Measurements from ENCODE around the gene CD81. TPM values are rescaled to one million over a fixed set of nuclear protein-coding genes. Genes with fewer than 3 reads are reported as not detected.

The CD81 gene
- total and polyA plus RNA-seq, 2 experiments from 2014 or later = 88.6 to 290 TPM

DNA sequence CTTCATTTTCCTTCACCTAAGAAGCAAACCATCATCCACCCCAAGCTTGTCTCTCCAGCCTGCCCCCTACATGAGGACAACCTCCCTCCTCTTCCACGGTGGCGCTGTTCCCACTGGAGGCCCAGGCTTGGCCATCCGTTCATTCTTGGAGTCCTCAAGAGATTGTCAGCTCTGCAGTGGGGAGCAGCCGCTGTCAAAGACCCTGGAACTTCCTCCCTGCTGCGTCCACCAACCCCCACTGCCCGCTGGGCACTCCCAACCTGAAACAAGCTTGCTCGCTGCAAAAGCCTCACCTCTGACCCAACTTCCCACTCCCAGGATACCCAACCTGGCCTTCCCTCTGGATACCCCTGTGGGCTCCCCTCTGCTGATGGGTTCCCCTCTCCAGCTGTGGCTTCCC lies 10.4 kb upstream of the CD81 start:
- H3K27ac ChIP-seq (ENCODE audit: low read depth) = no peak overlapping the region
- Mint-ChIP-seq H3K9me3 (no peaks in the 10 kb centered on the region; the same call in 1 of the 3 replicates), H3K27me3 (ENCODE audit: insufficient read depth, low read depth, poor library complexity) (peaks cover 9% of the 10 kb centered on the region), H3K27ac (no peak overlapping the region), H3K4me1 (no peaks in the 10 kb centered on the region), H3K36me3 (ENCODE audit: low read depth) (no peaks in the 10 kb centered on the region; the same call in 2 of the 3 replicates), H3K4me3 (no peak overlapping the region)
- H2AFZ ChIP-seq = no peak overlapping the region
- H3K36me3 ChIP-seq (ENCODE audit: insufficient read depth) = no peaks in the 10 kb centered on the region
- H3F3A ChIP-seq (replicated peaks; ENCODE audit: low read depth) = no peaks in the 10 kb centered on the region
- no peak overlapping the region for H3K4me3 ChIP-seq
- DNase-seq (ENCODE audit: low spot score) (no peak), ATAC-seq (no peak)
- H3K27me3 ChIP-seq (ENCODE audit: insufficient read depth) = no peaks in the 10 kb centered on the region
- no peaks in the 10 kb centered on the region for H4K20me1 ChIP-seq (replicated peaks; ENCODE audit: insufficient read depth)
- no peak overlapping the region for H3K4me2 ChIP-seq
- no peaks in the 10 kb centered on the region for H3K4me1 ChIP-seq (ENCODE audit: insufficient read depth)
- TF ChIP-seq STAT1 (IDR thresholded peaks at IDR 0.05; ENCODE audit: unreplicated experiment) (no peak), NANOG (IDR thresholded peaks at IDR 0.05; ENCODE audit: borderline replicate concordance) (no peak), ZNF114 (CRISPR knock-in tag; IDR thresholded peaks at IDR 0.05) (no peak), CREB1 (CRISPR knock-in tag; IDR thresholded peaks at IDR 0.05; ENCODE audit: low read depth) (no peak), EZH2phosphoT487 (IDR thresholded peaks at IDR 0.05; ENCODE audit: unreplicated experiment) (no peak), POLR2AphosphoS5 (IDR thresholded peaks at IDR 0.05; ENCODE audit: low read depth) (no peak)
- TF ChIP-seq, protein P1, sequence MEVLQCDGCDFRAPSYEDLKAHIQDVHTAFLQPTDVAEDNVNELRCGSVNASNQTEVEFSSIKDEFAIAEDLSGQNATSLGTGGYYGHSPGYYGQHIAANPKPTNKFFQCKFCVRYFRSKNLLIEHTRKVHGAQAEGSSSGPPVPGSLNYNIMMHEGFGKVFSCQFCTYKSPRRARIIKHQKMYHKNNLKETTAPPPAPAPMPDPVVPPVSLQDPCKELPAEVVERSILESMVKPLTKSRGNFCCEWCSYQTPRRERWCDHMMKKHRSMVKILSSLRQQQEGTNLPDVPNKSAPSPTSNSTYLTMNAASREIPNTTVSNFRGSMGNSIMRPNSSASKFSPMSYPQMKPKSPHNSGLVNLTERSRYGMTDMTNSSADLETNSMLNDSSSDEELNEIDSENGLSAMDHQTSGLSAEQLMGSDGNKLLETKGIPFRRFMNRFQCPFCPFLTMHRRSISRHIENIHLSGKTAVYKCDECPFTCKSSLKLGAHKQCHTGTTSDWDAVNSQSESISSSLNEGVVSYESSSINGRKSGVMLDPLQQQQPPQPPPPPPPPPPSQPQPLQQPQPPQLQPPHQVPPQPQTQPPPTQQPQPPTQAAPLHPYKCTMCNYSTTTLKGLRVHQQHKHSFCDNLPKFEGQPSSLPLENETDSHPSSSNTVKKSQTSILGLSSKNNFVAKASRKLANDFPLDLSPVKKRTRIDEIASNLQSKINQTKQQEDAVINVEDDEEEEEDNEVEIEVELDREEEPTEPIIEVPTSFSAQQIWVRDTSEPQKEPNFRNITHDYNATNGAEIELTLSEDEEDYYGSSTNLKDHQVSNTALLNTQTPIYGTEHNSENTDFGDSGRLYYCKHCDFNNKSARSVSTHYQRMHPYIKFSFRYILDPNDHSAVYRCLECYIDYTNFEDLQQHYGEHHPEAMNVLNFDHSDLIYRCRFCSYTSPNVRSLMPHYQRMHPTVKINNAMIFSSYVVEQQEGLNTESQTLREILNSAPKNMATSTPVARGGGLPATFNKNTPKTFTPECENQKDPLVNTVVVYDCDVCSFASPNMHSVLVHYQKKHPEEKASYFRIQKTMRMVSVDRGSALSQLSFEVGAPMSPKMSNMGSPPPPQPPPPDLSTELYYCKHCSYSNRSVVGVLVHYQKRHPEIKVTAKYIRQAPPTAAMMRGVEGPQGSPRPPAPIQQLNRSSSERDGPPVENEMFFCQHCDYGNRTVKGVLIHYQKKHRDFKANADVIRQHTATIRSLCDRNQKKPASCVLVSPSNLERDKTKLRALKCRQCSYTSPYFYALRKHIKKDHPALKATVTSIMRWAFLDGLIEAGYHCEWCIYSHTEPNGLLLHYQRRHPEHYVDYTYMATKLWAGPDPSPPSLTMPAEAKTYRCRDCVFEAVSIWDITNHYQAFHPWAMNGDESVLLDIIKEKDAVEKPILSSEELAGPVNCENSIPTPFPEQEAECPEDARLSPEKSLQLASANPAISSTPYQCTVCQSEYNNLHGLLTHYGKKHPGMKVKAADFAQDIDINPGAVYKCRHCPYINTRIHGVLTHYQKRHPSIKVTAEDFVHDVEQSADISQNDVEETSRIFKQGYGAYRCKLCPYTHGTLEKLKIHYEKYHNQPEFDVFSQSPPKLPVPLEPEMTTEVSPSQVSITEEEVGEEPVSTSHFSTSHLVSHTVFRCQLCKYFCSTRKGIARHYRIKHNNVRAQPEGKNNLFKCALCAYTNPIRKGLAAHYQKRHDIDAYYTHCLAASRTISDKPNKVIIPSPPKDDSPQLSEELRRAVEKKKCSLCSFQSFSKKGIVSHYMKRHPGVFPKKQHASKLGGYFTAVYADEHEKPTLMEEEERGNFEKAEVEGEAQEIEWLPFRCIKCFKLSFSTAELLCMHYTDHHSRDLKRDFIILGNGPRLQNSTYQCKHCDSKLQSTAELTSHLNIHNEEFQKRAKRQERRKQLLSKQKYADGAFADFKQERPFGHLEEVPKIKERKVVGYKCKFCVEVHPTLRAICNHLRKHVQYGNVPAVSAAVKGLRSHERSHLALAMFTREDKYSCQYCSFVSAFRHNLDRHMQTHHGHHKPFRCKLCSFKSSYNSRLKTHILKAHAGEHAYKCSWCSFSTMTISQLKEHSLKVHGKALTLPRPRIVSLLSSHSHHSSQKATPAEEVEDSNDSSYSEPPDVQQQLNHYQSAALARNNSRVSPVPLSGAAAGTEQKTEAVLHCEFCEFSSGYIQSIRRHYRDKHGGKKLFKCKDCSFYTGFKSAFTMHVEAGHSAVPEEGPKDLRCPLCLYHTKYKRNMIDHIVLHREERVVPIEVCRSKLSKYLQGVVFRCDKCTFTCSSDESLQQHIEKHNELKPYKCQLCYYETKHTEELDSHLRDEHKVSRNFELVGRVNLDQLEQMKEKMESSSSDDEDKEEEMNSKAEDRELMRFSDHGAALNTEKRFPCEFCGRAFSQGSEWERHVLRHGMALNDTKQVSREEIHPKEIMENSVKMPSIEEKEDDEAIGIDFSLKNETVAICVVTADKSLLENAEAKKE (CRISPR knock-in tag; IDR thresholded peaks at IDR 0.05) = no peak
- TF ChIP-seq, protein P2, sequence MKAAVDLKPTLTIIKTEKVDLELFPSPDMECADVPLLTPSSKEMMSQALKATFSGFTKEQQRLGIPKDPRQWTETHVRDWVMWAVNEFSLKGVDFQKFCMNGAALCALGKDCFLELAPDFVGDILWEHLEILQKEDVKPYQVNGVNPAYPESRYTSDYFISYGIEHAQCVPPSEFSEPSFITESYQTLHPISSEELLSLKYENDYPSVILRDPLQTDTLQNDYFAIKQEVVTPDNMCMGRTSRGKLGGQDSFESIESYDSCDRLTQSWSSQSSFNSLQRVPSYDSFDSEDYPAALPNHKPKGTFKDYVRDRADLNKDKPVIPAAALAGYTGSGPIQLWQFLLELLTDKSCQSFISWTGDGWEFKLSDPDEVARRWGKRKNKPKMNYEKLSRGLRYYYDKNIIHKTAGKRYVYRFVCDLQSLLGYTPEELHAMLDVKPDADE (IDR thresholded peaks at IDR 0.05) = no peak
- TF ChIP-seq, protein P3, sequence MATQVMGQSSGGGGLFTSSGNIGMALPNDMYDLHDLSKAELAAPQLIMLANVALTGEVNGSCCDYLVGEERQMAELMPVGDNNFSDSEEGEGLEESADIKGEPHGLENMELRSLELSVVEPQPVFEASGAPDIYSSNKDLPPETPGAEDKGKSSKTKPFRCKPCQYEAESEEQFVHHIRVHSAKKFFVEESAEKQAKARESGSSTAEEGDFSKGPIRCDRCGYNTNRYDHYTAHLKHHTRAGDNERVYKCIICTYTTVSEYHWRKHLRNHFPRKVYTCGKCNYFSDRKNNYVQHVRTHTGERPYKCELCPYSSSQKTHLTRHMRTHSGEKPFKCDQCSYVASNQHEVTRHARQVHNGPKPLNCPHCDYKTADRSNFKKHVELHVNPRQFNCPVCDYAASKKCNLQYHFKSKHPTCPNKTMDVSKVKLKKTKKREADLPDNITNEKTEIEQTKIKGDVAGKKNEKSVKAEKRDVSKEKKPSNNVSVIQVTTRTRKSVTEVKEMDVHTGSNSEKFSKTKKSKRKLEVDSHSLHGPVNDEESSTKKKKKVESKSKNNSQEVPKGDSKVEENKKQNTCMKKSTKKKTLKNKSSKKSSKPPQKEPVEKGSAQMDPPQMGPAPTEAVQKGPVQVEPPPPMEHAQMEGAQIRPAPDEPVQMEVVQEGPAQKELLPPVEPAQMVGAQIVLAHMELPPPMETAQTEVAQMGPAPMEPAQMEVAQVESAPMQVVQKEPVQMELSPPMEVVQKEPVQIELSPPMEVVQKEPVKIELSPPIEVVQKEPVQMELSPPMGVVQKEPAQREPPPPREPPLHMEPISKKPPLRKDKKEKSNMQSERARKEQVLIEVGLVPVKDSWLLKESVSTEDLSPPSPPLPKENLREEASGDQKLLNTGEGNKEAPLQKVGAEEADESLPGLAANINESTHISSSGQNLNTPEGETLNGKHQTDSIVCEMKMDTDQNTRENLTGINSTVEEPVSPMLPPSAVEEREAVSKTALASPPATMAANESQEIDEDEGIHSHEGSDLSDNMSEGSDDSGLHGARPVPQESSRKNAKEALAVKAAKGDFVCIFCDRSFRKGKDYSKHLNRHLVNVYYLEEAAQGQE (IDR thresholded peaks at IDR 0.05; ENCODE audit: unreplicated experiment) = no peak
- TF ChIP-seq, protein P4, sequence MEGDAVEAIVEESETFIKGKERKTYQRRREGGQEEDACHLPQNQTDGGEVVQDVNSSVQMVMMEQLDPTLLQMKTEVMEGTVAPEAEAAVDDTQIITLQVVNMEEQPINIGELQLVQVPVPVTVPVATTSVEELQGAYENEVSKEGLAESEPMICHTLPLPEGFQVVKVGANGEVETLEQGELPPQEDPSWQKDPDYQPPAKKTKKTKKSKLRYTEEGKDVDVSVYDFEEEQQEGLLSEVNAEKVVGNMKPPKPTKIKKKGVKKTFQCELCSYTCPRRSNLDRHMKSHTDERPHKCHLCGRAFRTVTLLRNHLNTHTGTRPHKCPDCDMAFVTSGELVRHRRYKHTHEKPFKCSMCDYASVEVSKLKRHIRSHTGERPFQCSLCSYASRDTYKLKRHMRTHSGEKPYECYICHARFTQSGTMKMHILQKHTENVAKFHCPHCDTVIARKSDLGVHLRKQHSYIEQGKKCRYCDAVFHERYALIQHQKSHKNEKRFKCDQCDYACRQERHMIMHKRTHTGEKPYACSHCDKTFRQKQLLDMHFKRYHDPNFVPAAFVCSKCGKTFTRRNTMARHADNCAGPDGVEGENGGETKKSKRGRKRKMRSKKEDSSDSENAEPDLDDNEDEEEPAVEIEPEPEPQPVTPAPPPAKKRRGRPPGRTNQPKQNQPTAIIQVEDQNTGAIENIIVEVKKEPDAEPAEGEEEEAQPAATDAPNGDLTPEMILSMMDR (conservative IDR thresholded peaks at IDR 0.05; ENCODE audit: low read depth in 2 of 2) = no peak
- no peaks in the 10 kb centered on the region for H3K79me2 ChIP-seq (replicated peaks; ENCODE audit: insufficient read depth)
- no peaks in the 10 kb centered on the region for H3K9me2 ChIP-seq (ENCODE audit: insufficient read depth)
